SKM-1 treated with dmso at 0.1 percent for 144 hours (cell line): Measurements from ENCODE around the gene PRR3.
"Not testable (repeated sequence)": the region's sequence is repeated elsewhere in the genome, so short reads cannot be mapped to it uniquely, and the experiment has no call there.

Experiments used
- DNase-seq: peaks from one replicate; lab custom pipeline; 2025; ENCODE audit not compliant: unreplicated experiment; lab: John Stamatoyannopoulos, UW

PRR3 gene

GRCh38 chr6:30556906-30557682 is at the start of gene PRR3:
PRR3 (plus strand) TSS chr6:30557295; CDS start chr6:30557345, 50 bp downstream.
- peak; percentile 87 for DNase-seq

GRCh38 chr6:30507849-30508827 is 49.0 kb upstream of the PRR3 start:
- no peak for DNase-seq

GRCh38 chr6:30508890-30509736 is 48.0 kb upstream of the PRR3 start:
- DNase-seq: peak; percentile 89

- no peak for DNase-seq
Measured at GRCh38 chr6:30510419-30511168, 46.5 kb upstream of the PRR3 start.

GRCh38 chr6:30511169-30511546 is 45.9 kb upstream of the PRR3 start:
- no peak for DNase-seq

GRCh38 chr6:30513451-30513850 is 43.6 kb upstream of the PRR3 start:
- DNase-seq: no peak

GRCh38 chr6:30515106-30515505 is 42.0 kb upstream of the PRR3 start:
- no peak for DNase-seq

- peak; percentile 100 for DNase-seq
Measured at GRCh38 chr6:30515944-30516753, 40.9 kb upstream of the PRR3 start.

GRCh38 chr6:30516754-30517076 is 40.4 kb upstream of the PRR3 start:
- DNase-seq: not testable (repeated sequence)

GRCh38 chr6:30517767-30518504 is 39.2 kb upstream of the PRR3 start:
- DNase-seq: not testable (repeated sequence)

GRCh38 chr6:30518505-30519145 is 38.5 kb upstream of the PRR3 start:
- not testable (repeated sequence) for DNase-seq

- DNase-seq: no peak
Measured at GRCh38 chr6:30520522-30520921, 36.6 kb upstream of the PRR3 start.

GRCh38 chr6:30521082-30521481 is 36.0 kb upstream of the PRR3 start:
- DNase-seq: not testable (repeated sequence)

GRCh38 chr6:30521952-30522351 is 35.1 kb upstream of the PRR3 start:
- DNase-seq: not testable (repeated sequence)

- DNase-seq: not testable (repeated sequence)
Measured at GRCh38 chr6:30526444-30526843, 30.7 kb upstream of the PRR3 start.

- not testable (repeated sequence) for DNase-seq
Measured at GRCh38 chr6:30529349-30529875, 27.7 kb upstream of the PRR3 start.

- DNase-seq: no peak
Measured at GRCh38 chr6:30530014-30530413, 27.1 kb upstream of the PRR3 start.
